ENCODE results near the gene PIK3AP1. TPM values are rescaled to one million over a fixed set of nuclear protein-coding genes. Genes with fewer than 3 reads are reported as not detected.
A peak's percentile ranks its signal among the peaks of the same experiment; 100 is the strongest.

PIK3AP1 gene
- total RNA-seq, 1 donor from 2014 or later, result 68.2 TPM

- DNase-seq (ENCODE audit: low spot score), result peak; percentile 40
These were observed 108.1 kb downstream of the PIK3AP1 start for GRCh38 chr10:96612055-96612830.

- DNase-seq (ENCODE audit: low spot score), result peak; percentile 66
These were observed 109.5 kb downstream of the PIK3AP1 start for GRCh38 chr10:96610817-96611216.

- DNase-seq (ENCODE audit: low spot score), result no peak
These were observed 110.8 kb downstream of the PIK3AP1 start for GRCh38 chr10:96609510-96609909.

- DNase-seq (ENCODE audit: low spot score), result no peak
These were observed 111.5 kb downstream of the PIK3AP1 start for GRCh38 chr10:96608805-96609204.

- DNase-seq (ENCODE audit: low spot score), result no peak
These were observed 112.1 kb downstream of the PIK3AP1 start for GRCh38 chr10:96608262-96608661.

- DNase-seq (ENCODE audit: low spot score), result no peak
These were observed 113.4 kb downstream of the PIK3AP1 start for GRCh38 chr10:96606946-96607345.

- no peak for DNase-seq (ENCODE audit: low spot score)
These were observed 114.1 kb downstream of the PIK3AP1 start for GRCh38 chr10:96606216-96606615.

- DNase-seq (ENCODE audit: low spot score), result no peak
These were observed 120.0 kb downstream of the PIK3AP1 start for GRCh38 chr10:96600337-96600736.

- no peak for DNase-seq (ENCODE audit: low spot score)
These were observed 121.5 kb downstream of the PIK3AP1 start for GRCh38 chr10:96598846-96599245.

- no peak for DNase-seq (ENCODE audit: low spot score)
These were observed 123.6 kb downstream of the PIK3AP1 start for GRCh38 chr10:96596422-96597407.

GRCh38 chr10:96595741-96596140 lies 124.6 kb downstream of the PIK3AP1 start:
- no peak for DNase-seq (ENCODE audit: low spot score)

GRCh38 chr10:96591946-96592345 lies 128.4 kb downstream of the PIK3AP1 start:
- no peak for DNase-seq (ENCODE audit: low spot score)

- no peak for DNase-seq (ENCODE audit: low spot score)
These were observed 131.5 kb downstream of the PIK3AP1 start for GRCh38 chr10:96588616-96589419.

- DNase-seq (ENCODE audit: low spot score), result no peak
These were observed 132.2 kb downstream of the PIK3AP1 start for GRCh38 chr10:96588060-96588554.

- DNase-seq (ENCODE audit: low spot score), result peak; percentile 53
These were observed 132.9 kb downstream of the PIK3AP1 start for GRCh38 chr10:96587264-96588059.

- peak; percentile 93 for DNase-seq (ENCODE audit: low spot score)
These were observed 133.7 kb downstream of the PIK3AP1 start, which contains the start of gene TM9SF3 for GRCh38 chr10:96586419-96587263. Gene TM9SF3 (minus strand): TSS chr10:96587012. CDS start chr10:96586835, 177 bp downstream.

GRCh38 chr10:96585736-96586418 lies 134.4 kb downstream of the PIK3AP1 start:
- no peak for DNase-seq (ENCODE audit: low spot score)

GRCh38 chr10:96584474-96584873 lies 135.8 kb downstream of the PIK3AP1 start:
- DNase-seq (ENCODE audit: low spot score), result no peak

GRCh38 chr10:96584035-96584434 lies 136.3 kb downstream of the PIK3AP1 start:
- no peak for DNase-seq (ENCODE audit: low spot score)

All from mucosa of gallbladder (tissue), 1 donor.